Stimulated activated CD8-positive, alpha-beta memory T cell treated with anti-CD3 and anti-CD28 coated beads, Interleukin-12 subunit alpha, Interleukin-12 subunit beta, amount 100 ng/mL, for 1 hour (primary cell): ENCODE data around the gene SCYL2.
"Not testable (repeated sequence)": the region's sequence is repeated elsewhere in the genome, so short reads cannot be mapped to it uniquely, and the experiment has no call there.

Experiments
- DNase-seq: peaks from one replicate; pipeline ENCODE4 v3.0.0-alpha.2; 2020; ENCODE audit warnings: low read depth

The SCYL2 gene

GRCh38 chr12:100329800-100330199 lies 62.8 kb downstream of the SCYL2 start:
- no peak for DNase-seq

- no peak for DNase-seq
Measured at GRCh38 chr12:100331871-100332270, 64.9 kb downstream of the SCYL2 start.

- DNase-seq: no peak
Measured at GRCh38 chr12:100332852-100333251, 65.9 kb downstream of the SCYL2 start.

GRCh38 chr12:100337299-100337698 lies 70.3 kb downstream of the SCYL2 start:
- no peak for DNase-seq

GRCh38 chr12:100337727-100338126 lies 70.8 kb downstream of the SCYL2 start:
- DNase-seq: no peak

GRCh38 chr12:100339071-100339470 lies 72.1 kb downstream of the SCYL2 start:
- DNase-seq: no peak

- DNase-seq: not testable (repeated sequence)
Measured at GRCh38 chr12:100342897-100343296, 75.9 kb downstream of the SCYL2 start.

- not testable (repeated sequence) for DNase-seq
Measured at GRCh38 chr12:100344351-100344750, 77.4 kb downstream of the SCYL2 start.

- no peak for DNase-seq
Measured at GRCh38 chr12:100345020-100345767, 78.2 kb downstream of the SCYL2 start.

GRCh38 chr12:100346660-100347059 lies 79.7 kb downstream of the SCYL2 start:
- DNase-seq: no peak

- no peak for DNase-seq
Measured at GRCh38 chr12:100348657-100349454, 81.9 kb downstream of the SCYL2 start.

GRCh38 chr12:100356644-100357223 lies 89.8 kb downstream of the SCYL2 start, which contains the start of gene SLC17A8:
Gene SLC17A8, plus strand, starts transcription at chr12:100357074. Its CDS starts 318 bp downstream, at chr12:100357392.
- DNase-seq: no peak

- DNase-seq: no peak
Measured at GRCh38 chr12:100359248-100359647, 92.3 kb downstream of the SCYL2 start.

GRCh38 chr12:100359822-100360221 lies 92.8 kb downstream of the SCYL2 start:
- DNase-seq: no peak

GRCh38 chr12:100360450-100360849 lies 93.5 kb downstream of the SCYL2 start:
- no peak for DNase-seq

GRCh38 chr12:100364324-100364723 lies 97.3 kb downstream of the SCYL2 start:
- no peak for DNase-seq

GRCh38 chr12:100365411-100365810 lies 98.4 kb downstream of the SCYL2 start:
- no peak for DNase-seq

- no peak for DNase-seq
Measured at GRCh38 chr12:100368066-100368465, 101.1 kb downstream of the SCYL2 start.

- no peak for DNase-seq
Measured at GRCh38 chr12:100371146-100371545, 104.2 kb downstream of the SCYL2 start.

GRCh38 chr12:100372853-100373640 lies 106.1 kb downstream of the SCYL2 start:
- no peak for DNase-seq

GRCh38 chr12:100375038-100375735 lies 108.2 kb downstream of the SCYL2 start:
- DNase-seq: no peak
